22Rv1 (cell line): Measurements from ENCODE around the gene CPNE2.

Source experiments
- H3K27ac ChIP-seq: fragments of 450-650 bp; 2 replicates; pipeline ENCODE4 v1.5.1; 2017
- CTCF ChIP-seq: fragments of 450-650 bp; IDR thresholded peaks from 2 replicates; pipeline ENCODE4 v1.5.1; 2017; ENCODE audit warnings: mild to moderate bottlenecking
- ZFX ChIP-seq: fragments of 450-650 bp; IDR thresholded peaks from 2 replicates; pipeline ENCODE4 v1.6.1; 2017; ENCODE audit warnings: antibody characterized with exemption, borderline replicate concordance

CPNE2 gene

DNA sequence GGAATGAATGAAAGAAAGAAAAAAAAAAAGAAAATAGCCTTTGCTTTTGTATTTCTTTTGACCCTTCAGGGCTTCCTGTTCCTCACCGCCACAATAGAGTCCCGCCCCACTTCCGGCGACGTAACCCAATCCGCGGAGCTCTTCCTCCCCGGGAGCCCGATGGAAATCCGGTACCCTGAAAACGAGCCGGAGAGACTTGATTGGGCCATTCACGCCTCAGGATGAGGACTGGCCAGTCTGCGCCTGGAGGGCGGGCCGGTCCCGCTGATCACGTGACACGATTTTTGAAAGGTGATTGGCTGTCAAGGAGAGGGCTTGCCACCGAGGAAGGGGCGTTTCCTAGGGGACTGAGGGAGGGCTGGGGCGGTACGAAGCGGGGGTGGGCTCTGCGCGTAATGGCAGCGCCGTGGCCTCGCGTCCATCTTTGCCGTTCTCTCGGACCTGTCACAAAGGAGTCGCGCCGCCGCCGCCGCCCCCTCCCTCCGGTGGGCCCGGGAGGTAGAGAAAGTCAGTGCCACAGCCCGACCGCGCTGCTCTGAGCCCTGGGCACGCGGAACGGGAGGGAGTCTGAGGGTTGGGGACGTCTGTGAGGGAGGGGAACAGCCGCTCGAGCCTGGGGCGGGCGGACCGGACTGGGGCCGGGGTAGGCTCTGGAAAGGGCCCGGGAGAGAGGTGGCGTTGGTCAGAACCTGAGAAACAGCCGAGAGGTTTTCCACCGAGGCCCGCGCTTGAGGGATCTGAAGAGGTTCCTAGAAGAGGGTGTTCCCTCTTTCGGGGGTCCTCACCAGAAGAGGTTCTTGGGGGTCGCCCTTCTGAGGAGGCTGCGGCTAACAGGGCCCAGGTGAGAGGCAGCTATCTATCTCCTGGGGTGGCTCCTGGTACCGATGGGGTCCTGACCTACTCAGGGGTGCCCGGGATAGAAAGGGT, 93.8 kb downstream of the CPNE2 start, which contains the start of the genes PSME3IP1 and RSPRY1:
Gene PSME3IP1 (minus strand): TSS at position 95 of the 927 bp plus-strand sequence. CDS start 12,185 bp downstream, outside the sequence.
Gene RSPRY1 (plus strand): TSS at position 385 of the 927 bp plus-strand sequence. CDS start 18,330 bp downstream, outside the sequence.
- peak within 1 kb of the TSS; percentile 87 for H3K27ac ChIP-seq
- TF ChIP-seq CTCF: no peak
- no peak for TF ChIP-seq ZFX

DNA sequence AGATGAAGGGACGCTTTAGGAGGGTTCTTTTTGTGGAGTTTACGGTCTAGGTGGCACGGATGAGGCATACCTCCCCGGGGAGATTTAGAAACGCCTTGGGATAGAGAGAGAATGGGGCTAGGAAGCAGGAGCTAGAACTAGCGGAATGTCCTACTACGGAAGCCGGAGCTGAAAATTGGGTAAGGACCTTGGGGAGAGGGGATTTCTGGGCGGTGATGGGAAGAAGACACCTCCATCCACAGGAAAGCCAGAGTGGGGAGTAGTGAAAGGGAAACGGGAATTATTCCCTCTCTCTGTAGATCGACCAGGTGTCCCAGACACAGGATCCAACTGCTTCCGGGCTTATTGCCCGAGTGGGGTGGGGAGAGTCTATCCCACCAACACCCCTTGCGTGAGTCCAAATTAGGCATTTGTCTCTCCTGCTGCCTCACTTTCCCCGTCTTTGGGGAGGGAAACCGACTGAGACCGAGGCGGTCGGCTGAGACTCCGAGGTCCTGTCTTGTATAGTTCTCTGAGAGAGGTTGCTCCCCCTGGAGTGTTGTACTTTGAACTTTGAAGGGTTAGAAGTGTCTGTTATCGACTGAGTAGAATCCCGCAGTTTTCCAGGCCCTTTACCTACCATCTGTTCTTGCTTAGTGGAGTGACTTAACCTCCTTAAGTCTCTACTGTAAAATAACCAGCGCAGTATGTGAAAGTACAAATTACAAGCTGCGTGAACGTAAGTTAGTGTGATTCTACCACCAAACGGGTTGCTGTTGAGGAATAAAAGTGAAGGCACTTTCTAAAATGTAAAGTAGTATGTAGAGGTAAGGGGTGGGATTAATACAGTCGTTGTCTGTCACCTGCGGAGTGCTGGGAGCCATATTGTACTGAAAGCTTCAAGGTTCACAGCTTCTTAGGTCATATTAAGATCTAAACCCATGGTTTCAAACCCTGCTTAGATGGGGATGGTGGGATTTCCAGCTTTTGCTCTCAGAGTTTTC, 94.8 kb downstream of the CPNE2 start:
- peak overlapping the region; percentile 87 for H3K27ac ChIP-seq
- TF ChIP-seq ZFX (no peak), CTCF (no peak)

DNA sequence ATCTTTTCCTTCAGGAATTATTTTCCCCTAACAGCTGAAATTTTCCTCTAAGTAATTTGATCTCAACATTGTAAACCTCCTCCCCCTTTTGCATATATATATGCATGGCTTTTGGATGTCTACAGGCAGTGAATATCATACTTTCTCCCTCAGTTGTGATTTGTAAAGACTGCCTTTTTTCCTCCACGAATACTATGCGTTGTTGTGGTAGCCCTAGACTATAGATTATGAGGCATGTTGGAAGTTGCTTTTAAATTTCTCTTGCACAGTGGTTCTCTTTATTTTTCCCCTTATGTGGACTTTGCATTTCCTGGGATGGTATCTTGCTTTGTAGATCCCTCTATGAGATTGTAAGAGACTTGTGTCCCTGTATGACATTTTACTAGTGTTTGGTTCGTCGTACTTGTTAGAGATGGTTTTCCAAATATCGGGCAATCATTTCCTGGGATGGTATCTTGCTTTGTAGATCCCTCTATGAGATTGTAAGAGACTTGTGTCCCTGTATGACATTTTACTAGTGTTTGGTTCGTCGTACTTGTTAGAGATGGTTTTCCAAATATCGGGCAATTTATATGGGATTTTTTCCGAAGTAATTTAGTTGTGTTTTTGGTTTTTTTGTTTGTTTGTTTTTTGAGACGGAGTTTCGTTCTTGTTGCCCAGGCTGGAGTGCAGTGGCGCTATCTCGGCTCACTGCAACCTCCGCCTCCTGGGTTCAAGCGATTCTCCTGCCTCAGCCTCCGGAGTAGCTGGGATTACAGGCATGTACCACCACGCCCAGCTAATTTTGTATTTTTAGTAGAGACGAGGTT, 95.7 kb downstream of the CPNE2 start:
- peak overlapping the region; percentile 87 for H3K27ac ChIP-seq

GRCh38 chr16:57188711-57189002, 96.3 kb downstream of the CPNE2 start:
- no peak for TF ChIP-seq CTCF
- no peak for TF ChIP-seq ZFX
- peak overlapping the region; percentile 87 for H3K27ac ChIP-seq

- peak overlapping the region; percentile 87; the same call in 1 of the 2 replicates for H3K27ac ChIP-seq
Measured at GRCh38 chr16:57189527-57189926, 97.1 kb downstream of the CPNE2 start.

DNA sequence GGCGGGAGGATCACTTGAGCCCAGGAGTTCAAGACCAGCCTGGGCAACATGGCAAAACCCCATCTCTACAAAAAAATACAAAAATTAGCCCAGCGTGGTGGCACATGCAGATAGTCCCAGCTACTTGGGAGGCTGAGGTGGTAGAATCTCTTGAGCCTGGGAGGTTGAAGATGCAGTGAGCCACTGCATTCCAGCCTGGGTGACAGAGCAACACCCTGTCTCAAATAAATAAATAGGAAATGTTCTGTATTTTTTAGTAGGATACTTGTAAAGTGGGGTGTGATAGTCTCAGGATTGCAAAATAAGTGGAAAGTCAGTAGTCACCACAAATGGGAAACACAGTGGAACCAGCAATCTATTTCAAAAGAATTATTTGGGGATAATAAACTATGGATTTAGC, 97.8 kb downstream of the CPNE2 start:
- TF ChIP-seq ZFX (no peak), CTCF (no peak)
- no peak overlapping the region for H3K27ac ChIP-seq

- 0 out of 2 replicates have a peak overlapping the region, but pooled peaks have one; percentile 5 for H3K27ac ChIP-seq
- TF ChIP-seq CTCF (no peak), ZFX (no peak)
Measured at GRCh38 chr16:57191056-57191571, 98.7 kb downstream of the CPNE2 start.
